ENCODE results near the gene ONECUT3.

DNA sequence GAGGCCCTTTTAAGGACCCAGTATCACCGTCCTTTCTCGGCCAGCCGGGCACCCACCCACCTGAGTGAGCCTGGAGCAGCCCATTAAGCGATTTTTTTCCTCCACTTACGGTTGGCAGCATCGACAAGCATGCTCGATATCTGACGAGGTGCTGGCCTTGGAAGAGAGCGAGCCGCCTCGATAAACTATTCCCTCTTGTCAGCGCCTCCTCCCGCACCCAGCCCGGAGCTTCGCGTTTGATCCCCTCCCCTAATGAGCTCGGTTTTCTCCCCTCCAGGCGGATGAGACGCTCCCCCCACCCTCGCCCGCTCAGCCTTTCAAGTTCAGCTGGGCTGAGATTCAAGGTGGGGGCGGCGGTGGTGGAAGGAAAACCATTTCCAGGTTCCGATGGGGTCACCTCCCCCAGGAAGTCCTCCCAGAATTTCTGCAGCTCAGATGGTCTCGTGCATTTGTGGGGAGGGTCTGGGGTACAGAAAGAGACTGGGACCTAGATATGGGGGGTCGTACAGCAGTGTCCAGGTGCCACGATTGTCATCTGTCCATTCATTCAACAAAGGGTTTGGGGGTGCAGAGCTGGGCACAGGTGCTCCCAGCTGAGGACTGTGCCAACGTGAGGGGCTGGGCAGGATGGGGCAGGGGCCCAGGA lies 18.9 kb upstream of the ONECUT3 start:
- no peak for TF ChIP-seq EZH2 (IDR thresholded peaks at IDR 0.05; ENCODE audit: borderline replicate concordance, low read depth, low read length, poor library complexity, severe bottlenecking)
- TF ChIP-seq, protein P1, sequence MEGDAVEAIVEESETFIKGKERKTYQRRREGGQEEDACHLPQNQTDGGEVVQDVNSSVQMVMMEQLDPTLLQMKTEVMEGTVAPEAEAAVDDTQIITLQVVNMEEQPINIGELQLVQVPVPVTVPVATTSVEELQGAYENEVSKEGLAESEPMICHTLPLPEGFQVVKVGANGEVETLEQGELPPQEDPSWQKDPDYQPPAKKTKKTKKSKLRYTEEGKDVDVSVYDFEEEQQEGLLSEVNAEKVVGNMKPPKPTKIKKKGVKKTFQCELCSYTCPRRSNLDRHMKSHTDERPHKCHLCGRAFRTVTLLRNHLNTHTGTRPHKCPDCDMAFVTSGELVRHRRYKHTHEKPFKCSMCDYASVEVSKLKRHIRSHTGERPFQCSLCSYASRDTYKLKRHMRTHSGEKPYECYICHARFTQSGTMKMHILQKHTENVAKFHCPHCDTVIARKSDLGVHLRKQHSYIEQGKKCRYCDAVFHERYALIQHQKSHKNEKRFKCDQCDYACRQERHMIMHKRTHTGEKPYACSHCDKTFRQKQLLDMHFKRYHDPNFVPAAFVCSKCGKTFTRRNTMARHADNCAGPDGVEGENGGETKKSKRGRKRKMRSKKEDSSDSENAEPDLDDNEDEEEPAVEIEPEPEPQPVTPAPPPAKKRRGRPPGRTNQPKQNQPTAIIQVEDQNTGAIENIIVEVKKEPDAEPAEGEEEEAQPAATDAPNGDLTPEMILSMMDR (conservative IDR thresholded peaks at IDR 0.05; ENCODE audit: low read depth, low read length), result no peak
